Body of pancreas (tissue), 4 donors: Measurements from ENCODE around the gene MAPK11. TPM values are rescaled to one million over a fixed set of nuclear protein-coding genes. Genes with fewer than 3 reads are reported as not detected.
A peak's percentile ranks its signal among the peaks of the same experiment; 100 is the strongest.

Source experiments
- ATAC-seq: fragments of 150-250 bp; one replicate; pipeline ENCODE4 v1.9.1; 2016
- DNase-seq, 4 donors: peaks; one replicate each; pipeline ENCODE4 v3.0.0-alpha.2; 2019
- H3K27ac ChIP-seq, 4 donors: fragments of 200-600 bp; sonication (generic); 1 replicate in 3 of 4; 2 replicates in 1 of 4; pipeline versions ENCODE4 v1.5.1 to v1.6.1; 2016 to 2019; ENCODE audit warnings: mild to moderate bottlenecking in 1 of 4, mixed read lengths in 1 of 4, moderate library complexity in 1 of 4
- H3K27me3 ChIP-seq, 2 donors: fragments of 200-600 bp; sonication (generic); one replicate each; pipeline ENCODE4 v1.6.0; 2016; ENCODE audit warnings: mild to moderate bottlenecking in 1 of 2
- H3K36me3 ChIP-seq, 2 donors: fragments of 200-600 bp; sonication (generic); replicated peaks in 1 of 2; 2 replicates each; pipeline ENCODE4 v1.5.1; 2016; ENCODE audit warnings: low read depth in 2 of 2; ENCODE audit not compliant: insufficient read depth in 1 of 2
- H3K4me1 ChIP-seq: fragments of 200-600 bp; sonication (generic); one replicate; pipeline ENCODE4 v1.6.0; 2016
- H3K4me3 ChIP-seq, 2 donors: fragments of 200-600 bp; sonication (generic); 1 replicate in 1 of 2; 2 replicates in 1 of 2; pipeline ENCODE4 v1.5.1; 2016 to 2019
- H3K9me3 ChIP-seq, 3 donors: fragments of 200-600 bp; sonication (generic); 1 replicate in 2 of 3; 2 replicates in 1 of 3; pipeline ENCODE4 v1.5.1; 2016
- POLR2A ChIP-seq, 3 donors: fragments of 450-650 bp; IDR thresholded peaks; one replicate each; pipeline ENCODE4 v1.6.1; 2016; ENCODE audit warnings: antibody characterized with exemption in 3 of 3, mild to moderate bottlenecking in 2 of 3
- WGBS, 2 donors: methylation state at CpG; one replicate each; pipeline ENCODE4 v1.1.5; 2017; 5-methylcytosine and 5-hydroxymethylcytosine counted together
- intact Hi-C: fragments of 100-400 bp; cut with DNase I; formaldehyde crosslinking; loops from one replicate; pipeline ENCODE4 v1.15.1; 2023
- total RNA-seq, 2 donors: library from RNA; depleted of rRNA; stranded (reverse); fragments of >200 nt; gene quantifications; one replicate each; pipeline ENCODE4 v1.1.0, GENCODE V29; 2016
- TF ChIP-seq, protein P1 (sequence below), 7 experiments: fragments of 450-650 bp in 4 of 7; fragments of 200-600 bp in 3 of 7; sonication (generic) in 3 of 7; IDR thresholded peaks; one replicate each; pipeline ENCODE4 v1.5.1; 2016 to 2019; ENCODE audit warnings: antibody characterized with exemption in 7 of 7

MAPK11 gene
- total RNA-seq, 2 donors from 2014 or later, result 3.0 to 3.6 TPM

- intact Hi-C loops, result loop anchor here (10.0 kb wide), 1 partner anchor 258 kb away; the partner anchor contains the start of genes LMF2 and NCAPH2
- Histone ChIP-seq H3K36me3 (no peaks in the 10 kb centered on the region), H3K4me3 (no peak overlapping the region), H3K27me3 (no peaks in the 10 kb centered on the region), H3K4me1 (peaks cover 51% of the 10 kb centered on the region), H3K9me3 (no peaks in the 10 kb centered on the region), H3K27ac (no peak overlapping the region)
- WGBS, 2 donors, result 82 to 87% methylated on average over 12 to 19 of the region's 20 CpGs
- TF ChIP-seq, protein P1, sequence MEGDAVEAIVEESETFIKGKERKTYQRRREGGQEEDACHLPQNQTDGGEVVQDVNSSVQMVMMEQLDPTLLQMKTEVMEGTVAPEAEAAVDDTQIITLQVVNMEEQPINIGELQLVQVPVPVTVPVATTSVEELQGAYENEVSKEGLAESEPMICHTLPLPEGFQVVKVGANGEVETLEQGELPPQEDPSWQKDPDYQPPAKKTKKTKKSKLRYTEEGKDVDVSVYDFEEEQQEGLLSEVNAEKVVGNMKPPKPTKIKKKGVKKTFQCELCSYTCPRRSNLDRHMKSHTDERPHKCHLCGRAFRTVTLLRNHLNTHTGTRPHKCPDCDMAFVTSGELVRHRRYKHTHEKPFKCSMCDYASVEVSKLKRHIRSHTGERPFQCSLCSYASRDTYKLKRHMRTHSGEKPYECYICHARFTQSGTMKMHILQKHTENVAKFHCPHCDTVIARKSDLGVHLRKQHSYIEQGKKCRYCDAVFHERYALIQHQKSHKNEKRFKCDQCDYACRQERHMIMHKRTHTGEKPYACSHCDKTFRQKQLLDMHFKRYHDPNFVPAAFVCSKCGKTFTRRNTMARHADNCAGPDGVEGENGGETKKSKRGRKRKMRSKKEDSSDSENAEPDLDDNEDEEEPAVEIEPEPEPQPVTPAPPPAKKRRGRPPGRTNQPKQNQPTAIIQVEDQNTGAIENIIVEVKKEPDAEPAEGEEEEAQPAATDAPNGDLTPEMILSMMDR (IDR thresholded peaks at IDR 0.05), result peak in 1 of 7 experiments; percentile 12
- TF ChIP-seq POLR2A (IDR thresholded peaks at IDR 0.05), result no peak
- DNase-seq (no peak), ATAC-seq (no peak)
These were observed 23.7 kb downstream of the MAPK11 start for GRCh38 chr22:50246242-50247175.

- no peak for TF ChIP-seq POLR2A (IDR thresholded peaks at IDR 0.05)
- TF ChIP-seq, protein P1 (IDR thresholded peaks at IDR 0.05), result no peak
- H3K27me3 ChIP-seq, result no peaks in the 10 kb centered on the region
- no peaks in the 10 kb centered on the region for H3K36me3 ChIP-seq
- WGBS, 2 donors, result 1 to 11% methylated on average over 17 to 52 of the region's 53 CpGs
- intact Hi-C loops, result loop anchor here (10.0 kb wide), 1 partner anchor 259 kb away; the partner anchor contains the start of genes LMF2 and NCAPH2
- H3K4me3 ChIP-seq, result peak overlapping the region; percentile 39 to 93
- H3K27ac ChIP-seq, result peak overlapping the region; percentile 75 to 97 (median 94)
- ATAC-seq, result peak; percentile 27
- H3K4me1 ChIP-seq, result peaks cover 51% of the 10 kb centered on the region
- no peak for DNase-seq
- H3K9me3 ChIP-seq, result no peaks in the 10 kb centered on the region
These were observed 24.7 kb downstream of the MAPK11 start for GRCh38 chr22:50245214-50246072.

- Histone ChIP-seq H3K4me1 (peaks cover 43% of the 10 kb centered on the region), H3K9me3 (no peaks in the 10 kb centered on the region), H3K36me3 (no peaks in the 10 kb centered on the region), H3K27ac (peak within 1 kb of the TSS; percentile 75 to 97 (median 94)), H3K4me3 (peak within 1 kb of the TSS; percentile 39 to 93), H3K27me3 (no peaks in the 10 kb centered on the region)
- ATAC-seq (peak; percentile 93), DNase-seq (peak; percentile 93 to 97 (median 95))
- intact Hi-C loops, result loop anchor here (10.0 kb wide), 1 partner anchor 260 kb away; the partner anchor contains the start of genes LMF2 and NCAPH2
- TF ChIP-seq, protein P1 (IDR thresholded peaks at IDR 0.05), result peak in 5 of 7 experiments; percentile 33 to 64 (median 44)
- peak; percentile 77 to 90 (median 87) for TF ChIP-seq POLR2A (IDR thresholded peaks at IDR 0.05)
- WGBS, 2 donors, result 0% methylated on average over 27 to 76 of the region's 76 CpGs
These were observed 25.6 kb downstream of the MAPK11 start, which contains the start of gene TUBGCP6 for GRCh38 chr22:50244420-50245213. Gene TUBGCP6, minus strand, starts transcription at chr22:50245023. Its CDS starts 564 bp downstream, at chr22:50244459.
